H1 (cell line): ENCODE data around the gene TNF. TPM values are rescaled to one million over a fixed set of nuclear protein-coding genes. Genes with fewer than 3 reads are reported as not detected.

Source experiments
- PHF8 ChIP-seq: fragments of 200-600 bp; sonication (generic); conservative IDR thresholded peaks from 2 replicates; pipeline ENCODE4 v1.7.1; 2012; ENCODE audit warnings: low read depth, mild to moderate bottlenecking, inconsistent platforms, low read length, moderate library complexity
- POLR2A ChIP-seq, 2 experiments: IDR thresholded peaks; 1 replicate in 1 of 2; 2 replicates in 1 of 2; pipeline ENCODE4 v1.6.1; 2011; ENCODE audit warnings: low read depth in 2 of 2, low read length in 2 of 2, mild to moderate bottlenecking in 2 of 2; ENCODE audit errors: control extremely low read depth in 1 of 2
- TAF7 ChIP-seq: optimal IDR thresholded peaks from 2 replicates; pipeline ENCODE3; 2011; ENCODE audit warnings: low read depth, mild to moderate bottlenecking, inconsistent platforms, low read length, moderate library complexity, borderline replicate concordance
- polyA plus RNA-seq, 7 experiments: library from polyadenylated mRNA; depleted of rRNA in 3 of 7; stranded (reverse) in 5 of 7; unstranded in 2 of 7; fragments of >200 nt in 5 of 7; fragments of 200-250 nt in 2 of 7; gene quantifications; 1 replicate in 5 of 7; 2 replicates in 1 of 7; 4 replicates in 1 of 7; pipeline versions ENCODE4 v1.2.1 to v1.2.3, GENCODE V29; 2011 to 2013; ENCODE audit warnings: missing spikeins in 2 of 7, mixed read lengths in 2 of 7
- total RNA-seq: library from RNA; stranded (reverse); fragmentation: NEBNext Ultra II Directional; extraction: Animal tissue kit (Norgen Biotek cat#: 25700); gene quantifications from 2 replicates; pipeline ENCODE4 v1.2.1, GENCODE V29; 2021
- TF ChIP-seq, protein P1 (sequence below), 3 experiments: IDR thresholded peaks; 1 replicate in 2 of 3; 2 replicates in 1 of 3; pipeline versions ENCODE4 v1.5.1 to v1.6.1; 2011; ENCODE audit warnings: low read length in 3 of 3, mild to moderate bottlenecking in 3 of 3, inconsistent platforms in 2 of 3, low read depth in 1 of 3, moderate library complexity in 1 of 3; ENCODE audit not compliant: insufficient read depth in 1 of 3; ENCODE audit errors: control extremely low read depth in 1 of 3
- TF ChIP-seq, protein P2 (sequence below): fragments of 300-600 bp; sonication (generic); IDR thresholded peaks from 2 replicates; pipeline ENCODE4 v1.7.1; 2012; ENCODE audit warnings: low read length, moderate library complexity, mild to moderate bottlenecking, inconsistent platforms; ENCODE audit not compliant: insufficient replicate concordance

Gene TNF
- total and polyA plus RNA-seq, 2 of the 8 experiments (the other 6 are each of a cell fraction or from before 2014, with no cell fraction given) = not detected

DNA sequence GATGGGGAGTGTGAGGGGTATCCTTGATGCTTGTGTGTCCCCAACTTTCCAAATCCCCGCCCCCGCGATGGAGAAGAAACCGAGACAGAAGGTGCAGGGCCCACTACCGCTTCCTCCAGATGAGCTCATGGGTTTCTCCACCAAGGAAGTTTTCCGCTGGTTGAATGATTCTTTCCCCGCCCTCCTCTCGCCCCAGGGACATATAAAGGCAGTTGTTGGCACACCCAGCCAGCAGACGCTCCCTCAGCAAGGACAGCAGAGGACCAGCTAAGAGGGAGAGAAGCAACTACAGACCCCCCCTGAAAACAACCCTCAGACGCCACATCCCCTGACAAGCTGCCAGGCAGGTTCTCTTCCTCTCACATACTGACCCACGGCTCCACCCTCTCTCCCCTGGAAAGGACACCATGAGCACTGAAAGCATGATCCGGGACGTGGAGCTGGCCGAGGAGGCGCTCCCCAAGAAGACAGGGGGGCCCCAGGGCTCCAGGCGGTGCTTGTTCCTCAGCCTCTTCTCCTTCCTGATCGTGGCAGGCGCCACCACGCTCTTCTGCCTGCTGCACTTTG, at the start of gene TNF (continued):
- TF ChIP-seq, protein P1, sequence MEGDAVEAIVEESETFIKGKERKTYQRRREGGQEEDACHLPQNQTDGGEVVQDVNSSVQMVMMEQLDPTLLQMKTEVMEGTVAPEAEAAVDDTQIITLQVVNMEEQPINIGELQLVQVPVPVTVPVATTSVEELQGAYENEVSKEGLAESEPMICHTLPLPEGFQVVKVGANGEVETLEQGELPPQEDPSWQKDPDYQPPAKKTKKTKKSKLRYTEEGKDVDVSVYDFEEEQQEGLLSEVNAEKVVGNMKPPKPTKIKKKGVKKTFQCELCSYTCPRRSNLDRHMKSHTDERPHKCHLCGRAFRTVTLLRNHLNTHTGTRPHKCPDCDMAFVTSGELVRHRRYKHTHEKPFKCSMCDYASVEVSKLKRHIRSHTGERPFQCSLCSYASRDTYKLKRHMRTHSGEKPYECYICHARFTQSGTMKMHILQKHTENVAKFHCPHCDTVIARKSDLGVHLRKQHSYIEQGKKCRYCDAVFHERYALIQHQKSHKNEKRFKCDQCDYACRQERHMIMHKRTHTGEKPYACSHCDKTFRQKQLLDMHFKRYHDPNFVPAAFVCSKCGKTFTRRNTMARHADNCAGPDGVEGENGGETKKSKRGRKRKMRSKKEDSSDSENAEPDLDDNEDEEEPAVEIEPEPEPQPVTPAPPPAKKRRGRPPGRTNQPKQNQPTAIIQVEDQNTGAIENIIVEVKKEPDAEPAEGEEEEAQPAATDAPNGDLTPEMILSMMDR (IDR thresholded peaks at IDR 0.05; ENCODE audit: control extremely low read depth in 1 of 3, insufficient read depth in 1 of 3, low read depth in 1 of 3, low read length in 3 of 3) = no peak
- no peak for TF ChIP-seq POLR2A (IDR thresholded peaks at IDR 0.05; ENCODE audit: control extremely low read depth in 1 of 2, low read depth in 2 of 2, low read length in 2 of 2)
- TF ChIP-seq, protein P2, sequence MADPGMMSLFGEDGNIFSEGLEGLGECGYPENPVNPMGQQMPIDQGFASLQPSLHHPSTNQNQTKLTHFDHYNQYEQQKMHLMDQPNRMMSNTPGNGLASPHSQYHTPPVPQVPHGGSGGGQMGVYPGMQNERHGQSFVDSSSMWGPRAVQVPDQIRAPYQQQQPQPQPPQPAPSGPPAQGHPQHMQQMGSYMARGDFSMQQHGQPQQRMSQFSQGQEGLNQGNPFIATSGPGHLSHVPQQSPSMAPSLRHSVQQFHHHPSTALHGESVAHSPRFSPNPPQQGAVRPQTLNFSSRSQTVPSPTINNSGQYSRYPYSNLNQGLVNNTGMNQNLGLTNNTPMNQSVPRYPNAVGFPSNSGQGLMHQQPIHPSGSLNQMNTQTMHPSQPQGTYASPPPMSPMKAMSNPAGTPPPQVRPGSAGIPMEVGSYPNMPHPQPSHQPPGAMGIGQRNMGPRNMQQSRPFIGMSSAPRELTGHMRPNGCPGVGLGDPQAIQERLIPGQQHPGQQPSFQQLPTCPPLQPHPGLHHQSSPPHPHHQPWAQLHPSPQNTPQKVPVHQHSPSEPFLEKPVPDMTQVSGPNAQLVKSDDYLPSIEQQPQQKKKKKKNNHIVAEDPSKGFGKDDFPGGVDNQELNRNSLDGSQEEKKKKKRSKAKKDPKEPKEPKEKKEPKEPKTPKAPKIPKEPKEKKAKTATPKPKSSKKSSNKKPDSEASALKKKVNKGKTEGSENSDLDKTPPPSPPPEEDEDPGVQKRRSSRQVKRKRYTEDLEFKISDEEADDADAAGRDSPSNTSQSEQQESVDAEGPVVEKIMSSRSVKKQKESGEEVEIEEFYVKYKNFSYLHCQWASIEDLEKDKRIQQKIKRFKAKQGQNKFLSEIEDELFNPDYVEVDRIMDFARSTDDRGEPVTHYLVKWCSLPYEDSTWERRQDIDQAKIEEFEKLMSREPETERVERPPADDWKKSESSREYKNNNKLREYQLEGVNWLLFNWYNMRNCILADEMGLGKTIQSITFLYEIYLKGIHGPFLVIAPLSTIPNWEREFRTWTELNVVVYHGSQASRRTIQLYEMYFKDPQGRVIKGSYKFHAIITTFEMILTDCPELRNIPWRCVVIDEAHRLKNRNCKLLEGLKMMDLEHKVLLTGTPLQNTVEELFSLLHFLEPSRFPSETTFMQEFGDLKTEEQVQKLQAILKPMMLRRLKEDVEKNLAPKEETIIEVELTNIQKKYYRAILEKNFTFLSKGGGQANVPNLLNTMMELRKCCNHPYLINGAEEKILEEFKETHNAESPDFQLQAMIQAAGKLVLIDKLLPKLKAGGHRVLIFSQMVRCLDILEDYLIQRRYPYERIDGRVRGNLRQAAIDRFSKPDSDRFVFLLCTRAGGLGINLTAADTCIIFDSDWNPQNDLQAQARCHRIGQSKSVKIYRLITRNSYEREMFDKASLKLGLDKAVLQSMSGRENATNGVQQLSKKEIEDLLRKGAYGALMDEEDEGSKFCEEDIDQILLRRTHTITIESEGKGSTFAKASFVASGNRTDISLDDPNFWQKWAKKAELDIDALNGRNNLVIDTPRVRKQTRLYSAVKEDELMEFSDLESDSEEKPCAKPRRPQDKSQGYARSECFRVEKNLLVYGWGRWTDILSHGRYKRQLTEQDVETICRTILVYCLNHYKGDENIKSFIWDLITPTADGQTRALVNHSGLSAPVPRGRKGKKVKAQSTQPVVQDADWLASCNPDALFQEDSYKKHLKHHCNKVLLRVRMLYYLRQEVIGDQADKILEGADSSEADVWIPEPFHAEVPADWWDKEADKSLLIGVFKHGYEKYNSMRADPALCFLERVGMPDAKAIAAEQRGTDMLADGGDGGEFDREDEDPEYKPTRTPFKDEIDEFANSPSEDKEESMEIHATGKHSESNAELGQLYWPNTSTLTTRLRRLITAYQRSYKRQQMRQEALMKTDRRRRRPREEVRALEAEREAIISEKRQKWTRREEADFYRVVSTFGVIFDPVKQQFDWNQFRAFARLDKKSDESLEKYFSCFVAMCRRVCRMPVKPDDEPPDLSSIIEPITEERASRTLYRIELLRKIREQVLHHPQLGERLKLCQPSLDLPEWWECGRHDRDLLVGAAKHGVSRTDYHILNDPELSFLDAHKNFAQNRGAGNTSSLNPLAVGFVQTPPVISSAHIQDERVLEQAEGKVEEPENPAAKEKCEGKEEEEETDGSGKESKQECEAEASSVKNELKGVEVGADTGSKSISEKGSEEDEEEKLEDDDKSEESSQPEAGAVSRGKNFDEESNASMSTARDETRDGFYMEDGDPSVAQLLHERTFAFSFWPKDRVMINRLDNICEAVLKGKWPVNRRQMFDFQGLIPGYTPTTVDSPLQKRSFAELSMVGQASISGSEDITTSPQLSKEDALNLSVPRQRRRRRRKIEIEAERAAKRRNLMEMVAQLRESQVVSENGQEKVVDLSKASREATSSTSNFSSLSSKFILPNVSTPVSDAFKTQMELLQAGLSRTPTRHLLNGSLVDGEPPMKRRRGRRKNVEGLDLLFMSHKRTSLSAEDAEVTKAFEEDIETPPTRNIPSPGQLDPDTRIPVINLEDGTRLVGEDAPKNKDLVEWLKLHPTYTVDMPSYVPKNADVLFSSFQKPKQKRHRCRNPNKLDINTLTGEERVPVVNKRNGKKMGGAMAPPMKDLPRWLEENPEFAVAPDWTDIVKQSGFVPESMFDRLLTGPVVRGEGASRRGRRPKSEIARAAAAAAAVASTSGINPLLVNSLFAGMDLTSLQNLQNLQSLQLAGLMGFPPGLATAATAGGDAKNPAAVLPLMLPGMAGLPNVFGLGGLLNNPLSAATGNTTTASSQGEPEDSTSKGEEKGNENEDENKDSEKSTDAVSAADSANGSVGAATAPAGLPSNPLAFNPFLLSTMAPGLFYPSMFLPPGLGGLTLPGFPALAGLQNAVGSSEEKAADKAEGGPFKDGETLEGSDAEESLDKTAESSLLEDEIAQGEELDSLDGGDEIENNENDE = no peak
- no peak for TF ChIP-seq TAF7
- TF ChIP-seq PHF8 = no peak
- TF ChIP-seq, all 59 proteins: peak for 0
